GM12801 (cell line): ENCODE results near the gene PIGW.

Experiments used
- TF ChIP-seq, protein P1 (sequence below): IDR thresholded peaks from one replicate; pipeline ENCODE4 v1.5.1; 2011; ENCODE audit warnings: control low read depth; ENCODE audit not compliant: insufficient read length; ENCODE audit errors: extremely low read depth

Gene PIGW

DNA sequence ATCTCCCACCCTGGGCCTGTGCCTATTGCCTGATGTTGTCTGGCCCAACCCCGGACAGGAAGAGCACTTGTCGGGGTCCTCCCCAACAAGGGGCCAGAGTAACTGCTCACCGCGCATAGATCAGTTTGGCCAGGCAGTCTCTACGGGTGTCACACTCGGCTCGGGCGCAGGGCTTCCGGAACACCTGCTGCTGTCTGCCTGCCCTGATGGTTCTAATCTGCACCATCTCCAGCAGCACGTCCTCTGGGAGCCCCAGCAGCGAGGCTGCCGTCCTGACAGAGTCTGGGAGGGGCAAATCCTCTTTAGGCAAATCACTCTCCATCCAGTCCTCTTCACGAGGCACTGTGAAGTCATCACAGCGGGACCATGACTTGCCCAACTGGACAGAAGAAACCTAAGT, 24.2 kb upstream of the PIGW start:
- TF ChIP-seq, protein P1, sequence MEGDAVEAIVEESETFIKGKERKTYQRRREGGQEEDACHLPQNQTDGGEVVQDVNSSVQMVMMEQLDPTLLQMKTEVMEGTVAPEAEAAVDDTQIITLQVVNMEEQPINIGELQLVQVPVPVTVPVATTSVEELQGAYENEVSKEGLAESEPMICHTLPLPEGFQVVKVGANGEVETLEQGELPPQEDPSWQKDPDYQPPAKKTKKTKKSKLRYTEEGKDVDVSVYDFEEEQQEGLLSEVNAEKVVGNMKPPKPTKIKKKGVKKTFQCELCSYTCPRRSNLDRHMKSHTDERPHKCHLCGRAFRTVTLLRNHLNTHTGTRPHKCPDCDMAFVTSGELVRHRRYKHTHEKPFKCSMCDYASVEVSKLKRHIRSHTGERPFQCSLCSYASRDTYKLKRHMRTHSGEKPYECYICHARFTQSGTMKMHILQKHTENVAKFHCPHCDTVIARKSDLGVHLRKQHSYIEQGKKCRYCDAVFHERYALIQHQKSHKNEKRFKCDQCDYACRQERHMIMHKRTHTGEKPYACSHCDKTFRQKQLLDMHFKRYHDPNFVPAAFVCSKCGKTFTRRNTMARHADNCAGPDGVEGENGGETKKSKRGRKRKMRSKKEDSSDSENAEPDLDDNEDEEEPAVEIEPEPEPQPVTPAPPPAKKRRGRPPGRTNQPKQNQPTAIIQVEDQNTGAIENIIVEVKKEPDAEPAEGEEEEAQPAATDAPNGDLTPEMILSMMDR = no peak

DNA sequence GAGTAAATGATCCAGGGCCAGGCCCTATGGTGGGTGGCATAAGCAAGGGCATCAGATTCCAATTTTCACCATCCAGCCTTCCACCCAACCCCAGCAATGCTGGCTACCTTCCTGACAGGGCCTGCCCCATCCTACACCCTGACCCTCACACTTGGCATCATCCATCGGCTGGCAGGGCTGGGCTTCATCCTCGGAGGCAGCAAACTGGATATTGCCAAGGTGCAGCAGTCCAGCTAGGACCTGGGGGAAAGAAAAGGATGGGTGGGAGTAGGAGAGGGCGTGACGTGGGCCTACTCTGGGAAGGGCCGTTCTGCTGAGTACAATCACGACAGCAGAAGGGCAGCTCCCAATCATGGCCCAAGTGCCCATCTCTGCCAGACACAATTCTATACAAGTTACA, 23.6 kb upstream of the PIGW start:
- TF ChIP-seq, protein P1 = no peak

DNA sequence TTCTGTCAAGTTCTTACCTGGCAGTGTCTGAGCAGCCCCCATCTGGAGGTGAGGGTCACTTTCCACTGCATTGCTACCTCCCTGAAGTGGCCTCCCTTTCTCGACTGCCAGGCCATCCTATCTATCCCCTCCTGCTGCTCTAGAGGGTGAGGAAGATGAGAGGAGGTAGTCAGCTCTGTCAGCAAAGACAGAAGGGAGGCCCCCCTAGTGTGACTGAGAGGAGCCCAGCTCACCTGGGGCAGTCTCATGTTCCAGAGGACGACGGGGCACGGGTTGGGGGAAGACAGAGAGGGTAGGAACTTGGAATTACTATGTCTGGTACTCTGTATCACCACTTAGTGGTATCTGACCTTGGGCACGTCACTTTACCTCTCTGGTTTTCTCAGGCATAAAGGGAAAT, 22.1 kb upstream of the PIGW start:
- TF ChIP-seq, protein P1 = no peak

DNA sequence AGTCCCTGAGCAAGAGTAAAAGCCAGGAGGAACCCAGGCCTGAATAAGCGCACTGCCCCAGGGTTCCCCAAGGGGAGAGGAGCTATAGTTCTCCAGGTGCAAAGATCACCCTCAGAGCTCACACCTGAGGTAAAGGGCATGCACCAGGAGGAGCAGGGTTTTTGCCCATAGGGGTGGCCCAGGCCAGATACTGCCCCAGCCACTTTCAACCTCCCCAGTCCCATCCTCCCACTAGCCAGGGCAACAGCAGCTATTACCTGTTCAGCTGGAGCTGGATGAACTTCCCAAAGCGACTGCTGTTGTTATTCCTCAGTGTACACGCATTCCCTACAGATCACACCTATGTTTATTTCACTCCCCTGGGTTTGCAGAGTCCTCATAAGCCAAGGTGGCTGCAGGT, 19.9 kb upstream of the PIGW start:
- TF ChIP-seq, protein P1 = no peak

DNA sequence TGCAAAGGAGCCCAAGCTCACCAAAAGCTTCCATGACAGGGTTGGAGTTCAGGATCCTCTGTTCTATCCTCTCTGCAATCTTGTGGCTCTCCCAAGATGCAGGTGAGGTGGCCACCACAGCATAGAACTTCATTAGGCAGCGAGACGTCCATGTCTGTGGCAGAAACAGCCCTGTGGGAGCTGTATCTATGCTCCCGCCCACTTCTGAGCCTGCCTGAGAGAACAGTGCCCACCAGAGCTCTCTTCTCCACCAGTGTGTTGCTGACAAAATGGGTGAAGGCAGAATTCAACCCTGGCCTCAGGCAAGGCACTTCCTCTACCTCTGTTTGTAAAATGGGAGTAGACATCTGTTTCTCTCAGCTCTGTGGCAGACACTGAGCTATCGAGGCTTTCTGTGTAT, 18.9 kb upstream of the PIGW start:
- TF ChIP-seq, protein P1 = no peak

DNA sequence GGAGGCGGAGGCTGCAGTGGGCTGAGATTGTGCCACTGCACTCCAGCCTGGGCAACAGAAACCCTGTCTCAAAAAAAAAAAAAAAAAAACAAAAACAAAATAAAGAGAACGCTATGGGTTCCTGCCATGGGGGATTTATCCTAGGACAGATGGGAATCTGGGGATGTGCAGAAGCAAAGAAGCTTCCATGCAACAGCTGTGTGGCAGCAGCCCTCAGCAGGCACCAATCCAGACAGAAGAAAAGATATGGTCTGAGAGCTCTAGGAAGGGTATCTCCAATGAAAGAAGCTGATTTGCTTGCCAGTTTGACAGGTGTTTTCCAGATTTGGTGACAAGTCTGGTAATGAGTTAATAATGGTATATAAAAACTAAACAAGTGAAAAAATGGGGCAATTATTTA, 11.7 kb upstream of the PIGW start:
- TF ChIP-seq, protein P1 = no peak

DNA sequence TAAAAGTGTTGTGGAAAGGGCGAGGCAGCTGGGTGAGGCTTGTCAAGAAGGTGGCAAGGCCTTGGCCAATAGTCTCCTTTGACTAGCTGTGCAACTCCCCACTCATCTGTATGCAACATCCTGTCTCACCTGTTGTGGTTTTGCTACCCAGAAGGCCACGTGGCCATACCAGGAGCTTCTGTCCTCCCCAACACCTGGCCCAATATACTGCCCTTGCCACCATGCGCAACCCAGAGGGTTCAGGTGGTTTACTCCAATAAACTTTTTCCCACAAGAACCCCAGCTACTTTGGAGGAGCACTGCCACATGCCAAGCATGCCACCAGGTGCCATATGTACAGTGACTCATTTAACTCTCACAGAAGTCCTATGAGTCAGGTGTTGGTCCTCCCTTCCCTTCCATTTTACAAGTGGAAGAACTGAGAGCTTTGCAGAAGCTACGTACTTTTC, 10.3 kb upstream of the PIGW start:
- TF ChIP-seq, protein P1 = no peak

DNA sequence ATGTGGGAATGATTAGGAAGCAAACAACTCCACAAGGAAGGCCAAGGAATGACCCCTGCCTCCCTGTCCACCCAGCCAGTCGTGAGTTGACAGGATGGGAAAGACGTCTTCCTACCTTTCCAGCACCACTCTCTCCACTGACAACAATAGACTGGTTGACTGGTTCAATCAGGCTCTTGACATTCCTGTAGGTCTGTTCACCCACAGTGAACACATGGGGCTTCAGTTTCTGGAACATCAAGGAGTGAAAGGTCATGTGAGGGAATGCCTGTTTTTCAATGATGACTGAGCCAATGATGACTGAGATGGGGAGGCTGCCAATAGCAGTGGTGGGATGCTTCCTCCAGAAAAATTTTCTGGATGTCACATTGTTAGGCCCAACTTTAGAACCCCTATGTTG, 9.7 kb upstream of the PIGW start:
- TF ChIP-seq, protein P1 = no peak
